Duodenal mucosa (tissue), 2 donors: Measurements from ENCODE around the gene RPL22.

Experiments used
- H3K27ac ChIP-seq: one replicate; pipeline ENCODE4 v1.7.0; 2013; ENCODE audit warnings: low read depth, low read length
- H3K27me3 ChIP-seq, 2 donors: one replicate each; pipeline ENCODE4 v1.7.0; 2013; ENCODE audit warnings: low read length in 2 of 2, control low read depth in 1 of 2; ENCODE audit not compliant: insufficient read depth in 2 of 2, control insufficient read depth in 1 of 2
- H3K36me3 ChIP-seq, 2 donors: one replicate each; pipeline ENCODE4 v1.7.0; 2013; ENCODE audit warnings: low read length in 2 of 2, control low read depth in 1 of 2; ENCODE audit not compliant: insufficient read depth in 2 of 2, control insufficient read depth in 1 of 2
- H3K4me1 ChIP-seq, 2 donors: one replicate each; pipeline ENCODE4 v1.7.0; 2013; ENCODE audit warnings: low read length in 2 of 2, control low read depth in 1 of 2; ENCODE audit not compliant: insufficient read depth in 2 of 2, control insufficient read depth in 1 of 2
- H3K4me3 ChIP-seq, 2 donors: one replicate each; pipeline ENCODE4 v1.7.0; 2013; ENCODE audit warnings: low read length in 2 of 2, low read depth in 1 of 2
- H3K9ac ChIP-seq, 2 donors: one replicate each; pipeline ENCODE4 v1.7.0; 2013; ENCODE audit warnings: low read length in 2 of 2, low read depth in 1 of 2
- H3K9me3 ChIP-seq, 2 donors: one replicate each; pipeline ENCODE4 v1.7.0; 2013; ENCODE audit warnings: low read length in 2 of 2, control low read depth in 1 of 2; ENCODE audit not compliant: control insufficient read depth in 1 of 2

Gene RPL22

DNA sequence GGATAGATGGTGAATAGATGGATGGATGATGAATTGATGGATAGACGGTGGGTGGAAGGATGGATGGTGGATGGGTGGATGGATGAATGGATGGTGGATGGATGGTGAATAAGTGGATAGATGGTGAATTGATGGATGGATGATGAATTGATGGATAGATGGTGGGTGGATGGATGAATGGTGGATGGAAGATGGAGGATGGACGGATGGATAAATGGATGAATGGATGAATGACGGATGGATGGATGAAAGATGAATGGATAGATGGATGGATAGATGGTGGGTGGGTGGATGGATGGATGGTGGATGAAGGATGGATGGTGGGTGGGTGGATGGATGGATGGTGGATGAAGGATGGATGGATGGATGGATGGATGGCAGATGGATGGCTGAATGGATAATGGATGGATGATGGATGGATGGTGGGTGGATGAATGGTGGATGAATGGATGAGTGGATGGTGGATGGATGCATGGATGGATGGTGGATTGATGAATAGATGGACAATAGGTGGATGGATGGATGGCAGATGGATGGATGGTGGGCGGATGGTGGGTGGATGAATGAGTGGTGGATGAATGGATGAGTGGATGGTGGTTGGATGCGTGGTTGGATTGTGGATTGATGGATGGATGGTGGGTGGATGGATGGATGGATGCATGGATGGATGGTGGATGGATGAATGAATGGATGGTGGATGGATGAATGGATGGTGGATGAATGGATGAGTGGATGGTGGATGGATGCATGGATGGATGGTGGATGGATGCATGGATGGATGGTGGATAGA, 24.6 kb downstream of the RPL22 start:
- no peaks in the 10 kb centered on the region for H3K9me3 ChIP-seq
- no peak overlapping the region for H3K9ac ChIP-seq
- H3K36me3 ChIP-seq, result no peaks in the 10 kb centered on the region
- H3K27me3 ChIP-seq, result peaks cover 22 to 39% of the 10 kb centered on the region in 2 donors
- H3K4me3 ChIP-seq, result no peak overlapping the region
- peaks cover 0 to 4% of the 10 kb centered on the region in 2 donors for H3K4me1 ChIP-seq
- no peak overlapping the region for H3K27ac ChIP-seq

DNA sequence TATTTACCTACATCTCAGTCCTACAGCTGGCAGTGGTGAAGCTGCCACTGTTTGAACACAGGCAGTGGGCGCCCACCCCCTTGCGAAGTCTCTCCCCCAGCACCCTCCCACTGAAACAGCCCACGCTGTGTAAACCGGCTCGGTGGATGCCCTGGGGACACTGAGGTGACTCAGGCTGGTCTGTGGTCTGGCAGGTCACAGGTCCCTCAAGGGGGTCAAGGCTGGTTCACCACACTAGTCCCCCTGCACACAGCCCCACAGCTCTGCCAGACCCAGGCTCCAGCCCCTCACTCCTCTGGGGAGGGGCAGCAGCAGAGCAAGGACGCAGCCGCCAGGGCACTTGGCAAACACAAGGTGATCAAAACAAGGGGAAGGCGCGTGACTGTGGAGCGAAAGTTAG, 26.8 kb downstream of the RPL22 start:
- Histone ChIP-seq H3K27ac (no peak overlapping the region), H3K9ac (no peak overlapping the region), H3K27me3 (peaks cover 6 to 22% of the 10 kb centered on the region in 2 donors), H3K9me3 (no peaks in the 10 kb centered on the region), H3K4me1 (no peaks in the 10 kb centered on the region), H3K36me3 (no peaks in the 10 kb centered on the region), H3K4me3 (no peak overlapping the region)

DNA sequence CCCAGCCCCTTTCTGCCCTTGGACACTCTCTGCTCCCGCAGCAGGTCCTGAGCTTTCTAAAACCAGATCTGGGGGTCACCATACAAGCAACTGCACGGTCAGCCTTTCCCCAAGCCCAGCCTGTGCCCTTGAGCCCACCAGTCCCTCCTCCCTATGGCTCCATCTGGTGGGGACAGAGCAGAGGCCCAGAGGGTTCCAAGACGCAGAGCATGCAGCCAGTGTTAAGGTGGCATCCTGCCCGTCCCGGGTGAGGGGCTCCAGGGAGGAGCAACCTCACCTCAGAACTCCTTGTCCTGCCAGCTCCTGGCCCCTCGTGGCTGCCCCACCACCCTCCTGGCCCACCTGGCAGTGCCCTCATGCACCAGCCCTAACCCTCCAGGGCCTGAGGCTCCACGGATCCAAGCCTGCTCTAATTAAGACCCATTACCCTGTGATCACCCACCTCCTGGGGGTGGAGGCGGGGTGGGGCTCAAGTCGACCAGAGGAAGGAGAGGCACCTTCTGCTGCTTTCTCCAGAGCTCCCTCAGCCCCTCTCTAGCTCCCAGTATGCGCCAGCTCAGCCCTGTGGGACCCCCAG, 27.8 kb downstream of the RPL22 start:
- H3K9ac ChIP-seq, result no peak overlapping the region
- H3K4me1 ChIP-seq, result no peaks in the 10 kb centered on the region
- H3K27ac ChIP-seq, result no peak overlapping the region
- no peaks in the 10 kb centered on the region for H3K36me3 ChIP-seq
- no peak overlapping the region for H3K4me3 ChIP-seq
- peaks cover 0 to 13% of the 10 kb centered on the region in 2 donors for H3K27me3 ChIP-seq
- no peaks in the 10 kb centered on the region for H3K9me3 ChIP-seq

DNA sequence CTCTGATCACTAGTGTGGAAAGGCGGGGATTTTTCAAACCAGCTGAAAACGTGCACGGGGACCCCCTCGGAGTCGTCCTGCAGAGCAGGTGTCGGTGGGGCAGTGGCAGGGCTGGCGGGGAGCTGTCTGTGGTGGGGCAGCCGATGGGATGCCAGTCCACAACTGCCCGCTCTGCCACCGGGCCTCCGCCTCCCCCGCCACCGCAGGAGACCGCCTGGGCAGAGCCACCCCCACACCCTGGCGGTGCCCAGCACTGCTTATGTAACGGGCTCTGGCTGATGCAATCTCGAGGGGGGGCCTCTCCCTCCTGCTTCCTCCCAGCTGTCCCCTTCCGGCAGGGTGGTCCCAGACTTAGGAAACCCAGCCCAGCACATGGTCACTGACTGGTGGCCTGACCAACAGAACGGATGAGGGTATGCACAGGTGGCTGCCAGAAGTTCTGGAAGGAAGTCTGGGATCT, 28.6 kb downstream of the RPL22 start:
- H3K9ac ChIP-seq, result no peak overlapping the region
- H3K4me3 ChIP-seq, result no peak overlapping the region
- no peak overlapping the region for H3K27ac ChIP-seq
- H3K9me3 ChIP-seq, result no peaks in the 10 kb centered on the region
- no peaks in the 10 kb centered on the region for H3K4me1 ChIP-seq
- H3K36me3 ChIP-seq, result no peaks in the 10 kb centered on the region
- peaks cover 0 to 8% of the 10 kb centered on the region in 2 donors for H3K27me3 ChIP-seq

DNA sequence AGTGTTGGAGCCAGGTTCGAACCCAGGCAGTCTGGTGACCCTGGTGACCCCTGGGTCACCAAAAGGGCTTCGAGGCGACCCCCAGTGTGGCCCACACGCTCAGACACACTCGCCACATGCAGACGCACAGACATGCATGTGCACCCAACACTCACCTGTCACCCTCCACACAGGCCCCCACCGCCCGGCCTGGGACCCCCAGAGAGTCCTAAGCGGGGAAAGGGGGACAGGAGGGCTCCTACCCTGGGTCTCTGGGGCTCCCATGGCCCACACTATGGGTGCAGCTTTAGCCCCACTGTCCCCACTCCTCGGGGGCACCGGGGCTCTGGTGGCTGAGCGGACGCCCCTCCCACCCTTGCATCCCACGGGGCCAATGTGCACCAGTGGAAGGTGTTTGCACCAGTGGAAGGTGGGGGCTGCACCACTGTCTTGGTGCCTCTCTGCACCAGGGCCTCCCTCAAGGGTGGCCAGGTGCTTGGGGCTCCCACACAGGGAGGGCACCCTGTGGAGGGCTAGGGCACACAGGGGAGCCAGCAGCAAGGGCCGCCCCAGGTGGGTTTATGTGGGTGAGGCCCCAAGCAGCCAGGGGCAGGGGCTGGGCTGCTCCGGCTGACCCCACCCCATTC, 29.2 kb downstream of the RPL22 start:
- Histone ChIP-seq H3K27ac (no peak overlapping the region), H3K9ac (no peak overlapping the region), H3K9me3 (no peaks in the 10 kb centered on the region), H3K4me1 (no peaks in the 10 kb centered on the region), H3K4me3 (no peak overlapping the region), H3K36me3 (no peaks in the 10 kb centered on the region), H3K27me3 (peaks cover 0 to 8% of the 10 kb centered on the region in 2 donors)

DNA sequence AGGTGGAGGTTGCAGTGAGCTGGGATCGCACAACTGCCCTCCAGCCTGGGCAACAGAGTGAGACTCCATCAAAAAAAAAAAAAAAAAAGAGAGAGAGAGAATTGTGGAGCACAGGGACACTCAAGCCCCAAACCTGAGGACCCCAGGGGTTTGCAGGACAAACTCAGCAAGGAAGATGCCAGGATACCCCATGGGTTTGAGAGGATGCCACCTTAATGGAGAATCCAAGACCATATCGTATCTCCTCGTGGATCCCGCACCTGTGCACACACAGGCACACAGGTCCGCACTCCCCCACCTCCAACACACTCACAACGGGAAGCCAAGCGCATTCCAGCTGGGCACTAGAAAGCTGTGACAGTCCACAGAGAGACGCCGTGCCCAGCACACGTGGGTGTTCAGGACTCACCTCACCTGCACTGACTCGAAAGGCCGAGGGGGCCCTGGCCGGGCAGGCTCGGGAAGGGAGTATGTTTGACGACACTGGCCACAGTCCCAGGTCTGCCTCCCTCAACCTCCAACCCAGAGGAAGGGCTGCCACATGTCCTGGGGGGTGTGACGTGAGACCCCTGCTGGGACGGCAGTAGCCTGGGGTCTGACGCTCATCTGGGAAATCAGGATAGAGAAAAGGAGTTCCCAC, 30.3 kb downstream of the RPL22 start:
- Histone ChIP-seq H3K9me3 (no peaks in the 10 kb centered on the region), H3K36me3 (no peaks in the 10 kb centered on the region), H3K4me1 (no peaks in the 10 kb centered on the region), H3K4me3 (no peak overlapping the region), H3K27ac (no peak overlapping the region), H3K27me3 (peaks cover 0 to 8% of the 10 kb centered on the region in 2 donors), H3K9ac (no peak overlapping the region)

DNA sequence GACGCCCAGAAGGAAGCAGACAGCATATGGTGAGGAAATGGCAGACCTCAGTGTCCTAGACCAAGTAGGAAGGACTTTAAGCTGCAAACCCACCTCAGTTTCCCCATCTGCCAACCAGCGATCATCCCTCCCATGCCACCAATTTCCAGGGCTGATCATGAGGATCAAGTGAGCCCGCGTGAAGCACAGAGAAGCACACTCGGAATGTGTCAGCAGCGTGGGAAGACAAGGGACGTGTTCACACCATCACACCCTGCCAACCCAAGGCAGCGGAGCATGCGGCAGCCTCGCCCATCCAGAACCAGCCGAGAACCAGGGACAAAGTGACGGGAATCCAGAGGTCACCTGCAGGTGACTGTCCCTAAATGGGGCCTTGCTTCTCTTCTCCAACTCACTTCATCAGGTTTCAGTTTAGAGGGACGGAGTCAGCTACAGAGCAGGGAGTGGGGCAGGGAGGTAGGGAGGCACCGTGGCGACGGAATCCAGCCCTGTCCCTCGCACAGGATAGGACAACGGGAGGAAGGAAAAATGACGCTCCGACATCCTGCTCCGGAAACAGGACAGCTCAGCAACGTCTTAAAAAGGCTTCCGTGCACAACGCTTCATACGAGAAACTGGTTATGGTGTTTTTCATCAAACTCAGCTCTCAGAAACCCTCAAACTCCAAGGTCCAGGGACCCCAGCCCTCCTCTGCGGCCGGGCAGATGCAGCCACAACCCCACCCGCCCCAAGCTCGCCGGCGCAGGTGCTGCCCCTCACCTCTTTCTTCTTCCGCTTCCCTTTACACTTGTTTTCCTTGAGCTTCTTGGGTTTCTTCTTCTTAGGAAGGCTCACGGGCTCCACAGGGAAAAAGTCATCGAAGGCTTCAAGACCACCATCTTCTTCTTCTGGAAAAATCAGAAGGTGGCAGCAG, 31.7 kb downstream of the RPL22 start:
- H3K9ac ChIP-seq, result no peak overlapping the region
- H3K27ac ChIP-seq, result no peak overlapping the region
- H3K4me1 ChIP-seq, result no peaks in the 10 kb centered on the region
- H3K4me3 ChIP-seq, result no peak overlapping the region
- H3K9me3 ChIP-seq, result no peaks in the 10 kb centered on the region
- no peaks in the 10 kb centered on the region for H3K36me3 ChIP-seq
- peaks cover 0 to 17% of the 10 kb centered on the region in 2 donors for H3K27me3 ChIP-seq

DNA sequence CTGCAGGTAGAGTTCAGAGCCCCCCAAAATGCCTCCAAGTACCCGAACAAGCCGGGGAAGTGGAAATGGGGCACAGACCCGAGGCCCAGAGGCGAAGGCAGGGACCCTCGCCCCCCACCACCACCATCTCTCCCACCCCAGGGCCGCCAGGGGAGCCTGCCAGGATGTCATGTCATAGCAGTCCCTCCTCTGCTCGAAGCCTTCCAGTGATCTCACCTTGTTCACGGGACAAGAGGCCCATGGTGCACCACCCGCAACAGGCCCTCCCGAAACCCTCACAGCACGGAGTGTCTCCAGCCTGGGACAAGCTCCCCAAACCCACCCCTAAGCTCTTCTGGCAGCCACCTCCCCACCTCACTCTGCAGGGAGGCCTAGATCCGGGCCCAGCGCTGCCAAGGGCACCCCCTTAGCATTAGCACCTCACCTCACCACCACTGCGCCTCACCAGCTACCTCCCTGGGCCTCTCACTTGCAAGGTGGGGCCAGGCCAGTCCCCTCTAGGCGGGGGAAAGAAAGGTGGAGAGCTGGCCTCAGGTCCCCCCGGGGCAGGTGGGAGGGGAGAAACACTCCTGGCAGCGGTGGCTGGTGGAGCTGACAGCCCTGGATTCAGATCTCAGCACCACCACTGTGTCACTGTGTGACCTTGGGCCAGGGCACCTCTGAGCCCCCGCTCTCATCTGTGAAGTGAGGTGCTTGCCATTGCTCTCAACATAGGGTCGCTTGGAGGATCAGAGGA, 32.6 kb downstream of the RPL22 start:
- no peaks in the 10 kb centered on the region for H3K4me1 ChIP-seq
- H3K9me3 ChIP-seq, result no peaks in the 10 kb centered on the region
- no peak overlapping the region for H3K9ac ChIP-seq
- peaks cover 0 to 19% of the 10 kb centered on the region in 2 donors for H3K27me3 ChIP-seq
- no peaks in the 10 kb centered on the region for H3K36me3 ChIP-seq
- H3K27ac ChIP-seq, result no peak overlapping the region
- H3K4me3 ChIP-seq, result no peak overlapping the region

DNA sequence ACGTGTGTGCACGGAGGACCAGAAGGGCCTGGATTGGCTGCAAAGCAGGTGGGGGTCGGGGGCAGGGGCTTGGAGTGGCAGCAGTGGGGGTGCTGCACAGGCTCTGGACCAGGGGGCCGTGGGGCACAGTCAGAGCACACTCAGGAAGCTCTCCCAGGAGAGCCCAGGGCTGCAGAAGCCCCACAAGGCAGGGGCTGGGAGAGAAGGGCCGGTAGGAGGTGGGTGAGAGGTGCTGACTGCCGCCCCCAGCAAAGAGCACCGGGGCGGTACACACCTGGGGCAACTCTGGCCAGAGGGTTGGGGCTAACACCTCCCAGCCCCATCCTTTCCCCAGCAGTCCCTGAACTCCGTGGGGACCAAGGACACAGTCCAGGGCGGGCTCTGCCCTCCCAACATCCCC, 33.2 kb downstream of the RPL22 start:
- Histone ChIP-seq H3K4me3 (no peak overlapping the region), H3K9me3 (no peaks in the 10 kb centered on the region), H3K27ac (no peak overlapping the region), H3K4me1 (no peaks in the 10 kb centered on the region), H3K36me3 (no peaks in the 10 kb centered on the region), H3K27me3 (peaks cover 0 to 20% of the 10 kb centered on the region in 2 donors), H3K9ac (no peak overlapping the region)
